Measurements from ENCODE around the gene HPSE2.

DNA sequence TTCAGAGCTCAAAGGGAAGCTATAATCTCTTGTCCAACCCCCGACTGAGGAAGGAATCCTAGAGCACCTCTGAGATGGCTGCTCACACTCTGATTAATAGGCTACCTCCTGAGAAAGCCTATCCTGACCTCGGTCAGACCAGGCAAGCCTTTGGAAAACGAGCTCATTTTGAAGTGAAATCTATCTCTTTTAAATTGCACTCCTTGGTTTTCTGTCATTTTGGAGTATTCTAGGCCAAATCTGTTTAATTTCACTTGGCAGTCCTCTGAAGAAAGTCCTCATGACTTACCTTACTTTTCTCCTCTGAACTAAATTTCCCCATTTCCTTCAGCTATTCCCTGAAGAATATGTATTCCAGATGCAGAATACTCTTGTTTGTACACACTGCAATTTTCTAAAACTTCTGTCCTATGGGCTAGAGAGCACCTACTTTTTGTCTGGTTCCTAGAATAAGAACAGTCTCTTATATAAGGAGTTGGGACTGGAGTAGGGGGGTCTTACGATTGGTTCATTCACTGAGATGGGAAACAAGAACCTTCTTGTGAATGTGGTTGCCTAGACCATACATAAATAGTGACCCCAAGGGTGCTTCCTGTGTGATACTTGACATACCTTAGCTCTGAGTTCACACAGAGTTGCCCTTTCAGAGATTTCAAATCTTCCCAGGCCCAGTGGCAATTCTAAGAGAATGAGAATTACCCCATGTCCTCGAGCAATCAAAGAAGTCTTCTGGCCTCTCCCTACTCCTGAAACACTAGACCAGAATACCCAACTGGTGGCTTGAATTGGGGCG, 757.0 kb downstream of the HPSE2 start:
- TF ChIP-seq POLR2A (IDR thresholded peaks at IDR 0.05; ENCODE audit: low read depth): no peak
- no peak for TF ChIP-seq CTCF (IDR thresholded peaks at IDR 0.05)
- TF ChIP-seq POLR2AphosphoS5 (IDR thresholded peaks at IDR 0.05): no peak

All from esophagus muscularis mucosa (tissue), 3 donors.